Thoracic aorta (tissue), 2 donors: ENCODE measurements around the gene CYGB. TPM values are rescaled to one million over a fixed set of nuclear protein-coding genes. Genes with fewer than 3 reads are reported as not detected.

ENCODE experiments used
- ATAC-seq: fragments of 150-250 bp; one replicate; pipeline ENCODE4 v1.8.0; 2017; ENCODE audit warnings: low read depth; ENCODE audit not compliant: insufficient number of reproducible peaks, low FRiP score
- DNase-seq: peaks from one replicate; pipeline ENCODE4 v3.0.0-alpha.2; 2020; ENCODE audit warnings: low spot score
- H3K27ac ChIP-seq, 2 donors: fragments of 200-600 bp; sonication (generic); 1 replicate in 1 of 2; 2 replicates in 1 of 2; pipeline ENCODE4 v1.5.1; 2016; ENCODE audit warnings: mild to moderate bottlenecking in 2 of 2, moderate library complexity in 2 of 2
- H3K27me3 ChIP-seq: fragments of 200-600 bp; sonication (generic); replicated peaks from 2 replicates; pipeline ENCODE4 v1.6.0; 2016; ENCODE audit warnings: mild to moderate bottlenecking; ENCODE audit not compliant: insufficient read depth
- H3K36me3 ChIP-seq: fragments of 200-600 bp; sonication (generic); one replicate; pipeline ENCODE4 v1.5.1; 2016
- H3K4me1 ChIP-seq, 2 donors: fragments of 200-600 bp; sonication (generic); 1 replicate in 1 of 2; 2 replicates in 1 of 2; pipeline versions ENCODE4 v1.5.1 to v1.6.0; 2016; ENCODE audit warnings: low read depth in 2 of 2, mild to moderate bottlenecking in 1 of 2; ENCODE audit not compliant: control insufficient read depth in 1 of 2
- H3K4me3 ChIP-seq: fragments of 200-600 bp; sonication (generic); 2 replicates; pipeline ENCODE4 v1.5.1; 2016; ENCODE audit warnings: mild to moderate bottlenecking
- H3K9me3 ChIP-seq: fragments of 200-600 bp; sonication (generic); 2 replicates; pipeline ENCODE4 v1.5.1; 2016
- CTCF ChIP-seq: fragments of 200-600 bp; sonication (generic); IDR thresholded peaks from one replicate; pipeline ENCODE4 v1.5.1; 2019; ENCODE audit warnings: antibody characterized with exemption
- total RNA-seq, 2 donors: library from RNA; depleted of rRNA; stranded (reverse); fragments of >200 nt; gene quantifications; one replicate each; pipeline versions ENCODE4 v1.1.0 to v1.2.3, GENCODE V29; 2016

The CYGB gene
- total RNA-seq, 2 donors from 2014 or later = 8.3 to 17.7 TPM

GRCh38 chr17:76584427-76585032, 47.0 kb upstream of the CYGB start:
- DNase-seq (no peak), ATAC-seq (no peak)
- Histone ChIP-seq H3K4me1 (peaks cover 12 to 16% of the 10 kb centered on the region in 2 donors), H3K4me3 (peak overlapping the region; percentile 78), H3K9me3 (no peaks in the 10 kb centered on the region), H3K27me3 (no peaks in the 10 kb centered on the region), H3K27ac (no peak overlapping the region), H3K36me3 (no peaks in the 10 kb centered on the region)
- TF ChIP-seq CTCF = no peak

GRCh38 chr17:76582660-76583059, 45.2 kb upstream of the CYGB start:
- no peaks in the 10 kb centered on the region for H3K36me3 ChIP-seq
- H3K27me3 ChIP-seq = no peaks in the 10 kb centered on the region
- no peak for DNase-seq
- peaks cover 12 to 16% of the 10 kb centered on the region in 2 donors for H3K4me1 ChIP-seq
- ATAC-seq = no peak
- no peaks in the 10 kb centered on the region for H3K9me3 ChIP-seq
- TF ChIP-seq CTCF = no peak
- H3K4me3 ChIP-seq = no peak overlapping the region
- H3K27ac ChIP-seq = no peak overlapping the region

GRCh38 chr17:76581515-76581914, 44.0 kb upstream of the CYGB start:
- no peaks in the 10 kb centered on the region for H3K27me3 ChIP-seq
- no peak overlapping the region for H3K27ac ChIP-seq
- H3K4me1 ChIP-seq = peaks cover 12 to 16% of the 10 kb centered on the region in 2 donors
- ATAC-seq (no peak), DNase-seq (no peak)
- no peak overlapping the region for H3K4me3 ChIP-seq
- H3K9me3 ChIP-seq = no peaks in the 10 kb centered on the region
- TF ChIP-seq CTCF = no peak
- no peaks in the 10 kb centered on the region for H3K36me3 ChIP-seq

GRCh38 chr17:76579281-76579680, 41.8 kb upstream of the CYGB start:
- no peaks in the 10 kb centered on the region for H3K27me3 ChIP-seq
- no peak overlapping the region for H3K27ac ChIP-seq
- no peaks in the 10 kb centered on the region for H3K9me3 ChIP-seq
- H3K4me1 ChIP-seq = no peaks in the 10 kb centered on the region
- no peak overlapping the region for H3K4me3 ChIP-seq
- no peaks in the 10 kb centered on the region for H3K36me3 ChIP-seq
- TF ChIP-seq CTCF = no peak
- no peak for DNase-seq
- no peak for ATAC-seq

GRCh38 chr17:76578376-76578775, 40.9 kb upstream of the CYGB start:
- DNase-seq (no peak), ATAC-seq (no peak)
- Histone ChIP-seq H3K4me3 (no peak overlapping the region), H3K27ac (no peak overlapping the region), H3K36me3 (no peaks in the 10 kb centered on the region), H3K4me1 (no peaks in the 10 kb centered on the region), H3K9me3 (no peaks in the 10 kb centered on the region), H3K27me3 (no peaks in the 10 kb centered on the region)
- no peak for TF ChIP-seq CTCF
